SK-N-SH (cell line): ENCODE results near the gene ZNF732.

Experiments
- CTCF ChIP-seq: fragments of 200-600 bp; sonication (generic); IDR thresholded peaks from 2 replicates; pipeline ENCODE4 v1.6.1; 2017; ENCODE audit warnings: antibody characterized with exemption, mild to moderate bottlenecking, moderate library complexity
- EP300 ChIP-seq, 2 experiments: IDR thresholded peaks; 2 replicates each; pipeline versions ENCODE4 v1.4.0 to v1.6.1; 2012; ENCODE audit warnings: borderline replicate concordance in 1 of 2, low read depth in 1 of 2, low read length in 1 of 2
- FOSL2 ChIP-seq: IDR thresholded peaks from 2 replicates; pipeline ENCODE4 v1.4.0; 2012; ENCODE audit warnings: low read depth, mild to moderate bottlenecking, moderate library complexity, borderline replicate concordance
- NFIC ChIP-seq: IDR thresholded peaks from 2 replicates; pipeline ENCODE4 v1.4.0; 2012; ENCODE audit warnings: borderline replicate concordance
- POLR2AphosphoS5 ChIP-seq: IDR thresholded peaks from 2 replicates; pipeline ENCODE4 v1.6.1; 2012; ENCODE audit warnings: low read depth, low read length
- RFX5 ChIP-seq: IDR thresholded peaks from 2 replicates; pipeline ENCODE4 v1.6.1; 2012; ENCODE audit warnings: mild to moderate bottlenecking, improper control_type of control experiment, low read length
- SMC3 ChIP-seq: IDR thresholded peaks from 2 replicates; pipeline ENCODE4 v1.6.1; 2012; ENCODE audit warnings: low read depth, low read length, improper control_type of control experiment
- TAF1 ChIP-seq: IDR thresholded peaks from 2 replicates; pipeline ENCODE4 v1.6.1; 2012; ENCODE audit warnings: low read depth, mild to moderate bottlenecking, low read length, moderate library complexity, borderline replicate concordance
- TF ChIP-seq, protein P1 (sequence below): IDR thresholded peaks from 2 replicates; pipeline ENCODE4 v1.6.1; 2012; ENCODE audit warnings: mild to moderate bottlenecking, low read depth, low read length, moderate library complexity

DNA sequence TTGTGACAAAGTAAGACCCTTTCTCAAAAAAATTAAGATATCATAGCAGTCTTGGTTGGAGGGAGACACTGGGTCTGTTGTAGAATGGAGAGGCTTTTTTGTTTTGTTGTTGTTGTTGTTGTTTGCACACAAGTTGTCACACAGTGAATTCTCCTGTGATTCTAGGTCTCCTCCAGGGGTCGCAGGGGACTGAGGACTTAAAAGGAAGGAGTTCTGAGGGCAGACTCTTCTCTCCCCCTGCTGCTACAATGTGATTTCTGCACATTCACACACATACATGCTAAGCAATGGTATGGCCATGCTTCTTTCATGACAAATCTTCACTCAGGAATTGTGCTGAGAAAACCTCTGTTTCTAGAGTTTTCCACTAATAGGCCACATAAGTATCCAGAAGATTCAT lies 71.1 kb downstream of the ZNF732 start:
- TF ChIP-seq CTCF (no peak), SMC3 (no peak), EP300 (IDR thresholded peaks at IDR 0.05; ENCODE audit: borderline replicate concordance in 1 of 2, low read depth in 1 of 2, low read length in 1 of 2) (no peak), NFIC (no peak), FOSL2 (no peak), POLR2AphosphoS5 (no peak), RFX5 (no peak), TAF1 (no peak)
- TF ChIP-seq, protein P1, sequence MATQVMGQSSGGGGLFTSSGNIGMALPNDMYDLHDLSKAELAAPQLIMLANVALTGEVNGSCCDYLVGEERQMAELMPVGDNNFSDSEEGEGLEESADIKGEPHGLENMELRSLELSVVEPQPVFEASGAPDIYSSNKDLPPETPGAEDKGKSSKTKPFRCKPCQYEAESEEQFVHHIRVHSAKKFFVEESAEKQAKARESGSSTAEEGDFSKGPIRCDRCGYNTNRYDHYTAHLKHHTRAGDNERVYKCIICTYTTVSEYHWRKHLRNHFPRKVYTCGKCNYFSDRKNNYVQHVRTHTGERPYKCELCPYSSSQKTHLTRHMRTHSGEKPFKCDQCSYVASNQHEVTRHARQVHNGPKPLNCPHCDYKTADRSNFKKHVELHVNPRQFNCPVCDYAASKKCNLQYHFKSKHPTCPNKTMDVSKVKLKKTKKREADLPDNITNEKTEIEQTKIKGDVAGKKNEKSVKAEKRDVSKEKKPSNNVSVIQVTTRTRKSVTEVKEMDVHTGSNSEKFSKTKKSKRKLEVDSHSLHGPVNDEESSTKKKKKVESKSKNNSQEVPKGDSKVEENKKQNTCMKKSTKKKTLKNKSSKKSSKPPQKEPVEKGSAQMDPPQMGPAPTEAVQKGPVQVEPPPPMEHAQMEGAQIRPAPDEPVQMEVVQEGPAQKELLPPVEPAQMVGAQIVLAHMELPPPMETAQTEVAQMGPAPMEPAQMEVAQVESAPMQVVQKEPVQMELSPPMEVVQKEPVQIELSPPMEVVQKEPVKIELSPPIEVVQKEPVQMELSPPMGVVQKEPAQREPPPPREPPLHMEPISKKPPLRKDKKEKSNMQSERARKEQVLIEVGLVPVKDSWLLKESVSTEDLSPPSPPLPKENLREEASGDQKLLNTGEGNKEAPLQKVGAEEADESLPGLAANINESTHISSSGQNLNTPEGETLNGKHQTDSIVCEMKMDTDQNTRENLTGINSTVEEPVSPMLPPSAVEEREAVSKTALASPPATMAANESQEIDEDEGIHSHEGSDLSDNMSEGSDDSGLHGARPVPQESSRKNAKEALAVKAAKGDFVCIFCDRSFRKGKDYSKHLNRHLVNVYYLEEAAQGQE = no peak
